ENCODE measurements around the gene AKAP1. TPM values are rescaled to one million over a fixed set of nuclear protein-coding genes. Genes with fewer than 3 reads are reported as not detected.

AKAP1 gene
- total and polyA plus RNA-seq, 3 donors from 2014 or later: 73.0 to 304 (median 224) TPM

GRCh38 chr17:57114085-57114673 is 29.1 kb downstream of the AKAP1 start:
- intact Hi-C loops (cut with DNase I; ENCODE audit: low total_unique reads): no loop called here
- TF ChIP-seq CTCF (IDR thresholded peaks at IDR 0.05) (peak in 2 of 3 experiments; percentile 57 to 86), POLR2A (IDR thresholded peaks at IDR 0.05) (no peak)
- peak; percentile 68 for DNase-seq
- Histone ChIP-seq H3K36me3 (ENCODE audit: low read depth, missing control alignments) (no peaks in the 10 kb centered on the region), H3K27ac (no peak overlapping the region), H3K4me1 (peaks cover 13% of the 10 kb centered on the region), H3K4me3 (no peak overlapping the region), H3K27me3 (no peaks in the 10 kb centered on the region), H3K9me3 (no peaks in the 10 kb centered on the region)
- WGBS, 2 donors: 89 to 92% methylated on average over 13 of the region's 13 CpGs

- Histone ChIP-seq H3K9me3 (no peaks in the 10 kb centered on the region), H3K36me3 (ENCODE audit: low read depth, missing control alignments) (no peaks in the 10 kb centered on the region), H3K4me3 (no peak overlapping the region), H3K27ac (no peak overlapping the region), H3K27me3 (no peaks in the 10 kb centered on the region), H3K4me1 (peaks cover 9% of the 10 kb centered on the region)
- TF ChIP-seq CTCF (IDR thresholded peaks at IDR 0.05) (no peak), POLR2A (IDR thresholded peaks at IDR 0.05) (no peak)
- DNase-seq: no peak
- WGBS, 2 donors: 84% methylated on average over 3 to 4 of the region's 4 CpGs
- intact Hi-C loops (cut with DNase I; ENCODE audit: low total_unique reads): no loop called here
Observed at GRCh38 chr17:57115377-57115776, 30.3 kb downstream of the AKAP1 start.

GRCh38 chr17:57115916-57116315 is 30.9 kb downstream of the AKAP1 start:
- no peak for DNase-seq
- TF ChIP-seq CTCF (IDR thresholded peaks at IDR 0.05): no peak
- no peak for TF ChIP-seq POLR2A (IDR thresholded peaks at IDR 0.05)
- intact Hi-C loops (cut with DNase I; ENCODE audit: low total_unique reads): no loop called here
- WGBS, 2 donors: 94% methylated on average over 21 of the region's 21 CpGs
- H3K4me1 ChIP-seq: peaks cover 11% of the 10 kb centered on the region
- H3K27ac ChIP-seq: no peak overlapping the region
- no peaks in the 10 kb centered on the region for H3K9me3 ChIP-seq
- no peaks in the 10 kb centered on the region for H3K27me3 ChIP-seq
- H3K36me3 ChIP-seq (ENCODE audit: low read depth, missing control alignments): no peaks in the 10 kb centered on the region
- no peak overlapping the region for H3K4me3 ChIP-seq

GRCh38 chr17:57117798-57118197 is 32.8 kb downstream of the AKAP1 start:
- Histone ChIP-seq H3K27ac (no peak overlapping the region), H3K27me3 (no peaks in the 10 kb centered on the region), H3K4me3 (no peak overlapping the region), H3K9me3 (no peaks in the 10 kb centered on the region), H3K36me3 (ENCODE audit: low read depth, missing control alignments) (no peaks in the 10 kb centered on the region), H3K4me1 (peaks cover 18% of the 10 kb centered on the region)
- no peak for DNase-seq
- TF ChIP-seq POLR2A (IDR thresholded peaks at IDR 0.05) (no peak), CTCF (IDR thresholded peaks at IDR 0.05) (no peak)
- 88 to 92% methylated on average over 2 to 4 of the region's 4 CpGs for WGBS, 2 donors
- intact Hi-C loops (cut with DNase I; ENCODE audit: low total_unique reads): no loop called here

GRCh38 chr17:57120814-57121213 is 35.8 kb downstream of the AKAP1 start:
- Histone ChIP-seq H3K27ac (peak overlapping the region; percentile 26 to 32), H3K36me3 (ENCODE audit: low read depth, missing control alignments) (no peaks in the 10 kb centered on the region), H3K9me3 (no peaks in the 10 kb centered on the region), H3K4me3 (no peak overlapping the region), H3K27me3 (no peaks in the 10 kb centered on the region), H3K4me1 (peaks cover 18% of the 10 kb centered on the region)
- no peak for TF ChIP-seq CTCF (IDR thresholded peaks at IDR 0.05)
- TF ChIP-seq POLR2A (IDR thresholded peaks at IDR 0.05): no peak
- intact Hi-C loops (cut with DNase I; ENCODE audit: low total_unique reads): no loop called here
- DNase-seq: peak; percentile 55
